ENCODE data around the gene C9orf43.

- TF ChIP-seq POLR2A (conservative IDR thresholded peaks at IDR 0.05) (no peak), RCOR1 (IDR thresholded peaks at IDR 0.05; ENCODE audit: borderline replicate concordance in 1 of 2, low read depth in 2 of 2, low read length in 2 of 2) (no peak), EP300 (IDR thresholded peaks at IDR 0.05; ENCODE audit: low read length) (no peak)
These were observed 35.8 kb downstream of the C9orf43 start for GRCh38 chr9:113446323-113446740.
